Activated naive CD8-positive, alpha-beta T cell treated with anti-CD3 and anti-CD28 coated beads, Interleukin-2, amount 50 U/mL, for 24 hours (primary cell): ENCODE data around the gene TMEM115.

Experiments
- ATAC-seq: fragments of 150-1000 bp; cut with Tn5 transposase; one replicate; pipeline ENCODE4 v1.10.0; 2021
- DNase-seq: peaks from one replicate; pipeline ENCODE4 v3.0.0; 2021
- H3K27ac Mint-ChIP-seq: one replicate; pipeline ENCODE4 v1.8.0; 2021; ENCODE audit warnings: mild to moderate bottlenecking, mixed read lengths
- H3K27me3 Mint-ChIP-seq: one replicate; pipeline ENCODE4 v1.8.0; 2021; ENCODE audit warnings: mixed read lengths
- H3K36me3 Mint-ChIP-seq: one replicate; pipeline ENCODE4 v1.8.0; 2021; ENCODE audit warnings: low read depth, mixed read lengths
- H3K4me1 Mint-ChIP-seq: one replicate; pipeline ENCODE4 v1.8.0; 2021; ENCODE audit warnings: mixed read lengths
- H3K4me3 Mint-ChIP-seq: one replicate; pipeline ENCODE4 v1.8.0; 2021; ENCODE audit warnings: mild to moderate bottlenecking, moderate library complexity, mixed read lengths
- H3K9me3 Mint-ChIP-seq: one replicate; pipeline ENCODE4 v1.8.0; 2021; ENCODE audit warnings: mixed read lengths

The TMEM115 gene

DNA sequence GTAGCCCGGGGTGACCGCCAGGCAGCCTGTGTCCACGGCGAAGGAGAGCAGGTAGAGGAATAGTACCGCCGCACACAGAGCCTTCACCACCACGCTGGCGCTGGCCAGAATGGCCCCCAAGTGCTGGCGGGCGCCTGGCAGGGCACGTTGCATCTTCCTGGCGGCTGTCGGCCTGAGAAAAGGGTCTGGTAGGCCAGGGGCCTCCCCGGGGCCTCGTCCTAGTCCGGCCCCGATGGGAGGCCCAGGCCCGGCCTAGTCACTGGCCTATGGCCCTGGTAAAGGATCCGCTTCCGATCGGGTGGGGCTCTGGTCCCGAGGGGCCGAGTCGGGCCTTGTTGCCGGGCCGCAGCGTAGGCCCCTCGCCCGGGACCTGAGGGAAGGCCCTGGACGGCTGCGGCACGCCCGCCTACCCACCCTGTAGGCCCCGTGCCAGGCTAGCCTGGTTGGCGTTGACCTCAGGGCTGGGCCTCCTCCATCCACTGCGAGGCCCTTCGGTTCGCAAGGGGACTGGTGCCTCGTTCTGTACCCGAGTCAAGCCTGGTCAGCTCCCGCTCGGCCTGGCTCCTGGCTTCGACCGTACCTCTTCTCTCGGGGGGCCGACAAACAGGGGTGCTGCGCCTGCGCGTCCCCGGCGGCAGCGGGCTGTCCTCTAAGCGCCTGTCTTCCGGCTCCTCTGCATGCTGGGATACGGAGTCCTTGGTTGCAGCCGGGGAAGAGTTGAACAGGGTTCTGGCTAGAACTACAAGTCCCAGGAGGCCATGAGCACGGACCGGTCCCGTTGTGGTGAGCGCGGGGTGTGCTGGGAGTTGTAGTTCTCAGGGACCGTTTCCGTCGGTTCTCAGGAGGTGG is at the start of gene TMEM115:
TMEM115 (minus strand) TSS at position 611 of the 849 bp plus-strand sequence; CDS start at position 153, 458 bp downstream.
- H3K27ac Mint-ChIP-seq = peak within 1 kb of the TSS; percentile 91
- H3K9me3 Mint-ChIP-seq = no peaks in the 10 kb centered on the region
- ATAC-seq (peak; percentile 100), DNase-seq (peak; percentile 93)
- H3K36me3 Mint-ChIP-seq = peaks cover 12% of the 10 kb centered on the region
- no peaks in the 10 kb centered on the region for H3K27me3 Mint-ChIP-seq
- peaks cover 40% of the 10 kb centered on the region for H3K4me1 Mint-ChIP-seq
- H3K4me3 Mint-ChIP-seq = peak within 1 kb of the TSS; percentile 95

DNA sequence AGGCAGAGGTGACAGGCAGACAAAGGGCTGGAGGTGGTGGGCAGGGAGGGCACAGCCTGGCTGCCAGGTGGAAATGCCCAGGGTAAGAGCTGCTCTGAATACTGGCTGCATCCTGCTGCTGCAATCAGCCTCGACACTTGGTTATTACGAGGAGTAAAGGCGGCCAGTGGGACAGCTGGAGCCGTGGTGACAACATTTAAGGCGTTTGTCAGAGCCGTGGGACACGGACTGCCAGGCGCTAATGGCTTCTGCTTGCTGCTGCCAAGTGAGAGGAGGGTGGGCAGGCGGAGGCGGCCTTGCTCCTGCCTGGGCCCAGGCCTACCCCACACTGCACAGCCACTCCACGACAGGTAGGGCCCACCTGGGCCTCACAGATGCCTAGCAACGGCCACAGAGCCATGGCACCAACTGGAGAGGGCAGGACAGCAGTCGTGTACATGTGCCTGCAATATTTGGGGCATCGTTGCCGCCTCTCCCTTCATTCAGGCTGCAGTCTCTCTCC is 49.2 kb upstream of the TMEM115 start:
- ATAC-seq = no peak
- Mint-ChIP-seq H3K27ac (no peak overlapping the region), H3K27me3 (peaks cover 2% of the 10 kb centered on the region), H3K4me3 (no peak overlapping the region), H3K4me1 (peaks cover 10% of the 10 kb centered on the region), H3K36me3 (no peaks in the 10 kb centered on the region), H3K9me3 (no peaks in the 10 kb centered on the region)
- DNase-seq = no peak

- H3K4me3 Mint-ChIP-seq = no peak overlapping the region
- H3K27ac Mint-ChIP-seq = no peak overlapping the region
- H3K36me3 Mint-ChIP-seq = no peaks in the 10 kb centered on the region
- DNase-seq (no peak), ATAC-seq (no peak)
- peaks cover 2% of the 10 kb centered on the region for H3K27me3 Mint-ChIP-seq
- peaks cover 10% of the 10 kb centered on the region for H3K4me1 Mint-ChIP-seq
- no peaks in the 10 kb centered on the region for H3K9me3 Mint-ChIP-seq
Observed at GRCh38 chr3:50406487-50406886, 47.2 kb upstream of the TMEM115 start.

- Mint-ChIP-seq H3K4me3 (no peak overlapping the region), H3K36me3 (no peaks in the 10 kb centered on the region), H3K9me3 (no peaks in the 10 kb centered on the region), H3K27me3 (peaks cover 2% of the 10 kb centered on the region), H3K27ac (no peak overlapping the region), H3K4me1 (no peaks in the 10 kb centered on the region)
- ATAC-seq = no peak
- peak; percentile 20 for DNase-seq
Observed at GRCh38 chr3:50405249-50405648, 45.9 kb upstream of the TMEM115 start.

DNA sequence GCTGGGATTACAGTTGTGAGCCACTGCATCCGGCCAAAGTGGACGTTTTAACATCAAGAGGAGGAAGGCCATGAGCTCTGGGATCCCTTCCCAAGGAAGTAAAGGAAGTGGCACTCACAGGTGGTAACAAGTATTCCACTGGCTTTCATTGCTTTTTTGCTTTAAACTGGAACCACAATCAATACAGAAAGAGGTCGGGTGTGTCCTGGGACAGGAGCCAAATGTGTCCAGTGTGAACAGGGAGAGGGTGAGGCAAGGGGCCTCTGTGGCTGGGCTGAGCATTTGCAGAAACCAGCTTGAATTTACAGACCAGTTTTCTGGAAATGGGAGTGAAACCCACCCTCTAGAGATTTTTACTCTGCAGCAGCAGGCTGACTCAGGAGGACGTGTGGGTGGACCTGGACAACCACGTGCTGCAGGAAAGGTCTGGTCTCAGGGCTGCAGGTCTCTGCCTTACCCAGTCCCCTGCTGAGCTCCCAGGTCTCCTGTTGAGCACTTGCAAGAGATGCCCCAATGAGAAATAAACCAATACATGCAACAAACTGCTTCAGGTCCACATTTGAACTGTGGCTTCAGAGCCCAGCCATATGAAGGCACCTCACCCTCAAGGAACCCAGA is 42.8 kb upstream of the TMEM115 start:
- ATAC-seq (no peak), DNase-seq (no peak)
- no peak overlapping the region for H3K4me3 Mint-ChIP-seq
- no peaks in the 10 kb centered on the region for H3K4me1 Mint-ChIP-seq
- H3K27me3 Mint-ChIP-seq = peaks cover 2% of the 10 kb centered on the region
- H3K9me3 Mint-ChIP-seq = no peaks in the 10 kb centered on the region
- H3K27ac Mint-ChIP-seq = no peak overlapping the region
- no peaks in the 10 kb centered on the region for H3K36me3 Mint-ChIP-seq

DNA sequence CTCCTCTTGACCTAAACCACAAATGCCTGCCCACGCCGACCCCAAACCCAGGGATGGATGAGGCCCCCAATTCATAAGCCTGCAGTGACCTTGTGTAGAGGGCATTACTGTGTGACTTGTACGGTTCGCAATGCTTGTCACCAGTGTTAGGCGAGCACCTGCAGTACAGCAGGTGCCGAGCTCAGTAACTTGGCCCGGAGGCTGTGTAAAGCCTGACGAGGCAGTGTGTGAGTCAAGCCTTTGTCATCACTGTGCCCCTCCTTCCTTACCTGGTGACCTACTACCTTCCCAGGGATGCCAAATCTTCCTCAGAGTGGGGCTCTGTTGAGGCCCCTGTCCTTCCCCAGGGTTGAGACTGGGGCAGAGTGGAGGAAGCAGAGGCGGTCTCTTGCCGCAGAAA is 37.2 kb upstream of the TMEM115 start:
- ATAC-seq (no peak), DNase-seq (no peak)
- Mint-ChIP-seq H3K4me3 (no peak overlapping the region), H3K27me3 (no peaks in the 10 kb centered on the region), H3K4me1 (peaks cover 5% of the 10 kb centered on the region), H3K27ac (no peak overlapping the region), H3K36me3 (no peaks in the 10 kb centered on the region), H3K9me3 (no peaks in the 10 kb centered on the region)

- Mint-ChIP-seq H3K9me3 (no peaks in the 10 kb centered on the region), H3K27me3 (no peaks in the 10 kb centered on the region), H3K36me3 (no peaks in the 10 kb centered on the region), H3K4me1 (peaks cover 5% of the 10 kb centered on the region), H3K27ac (no peak overlapping the region), H3K4me3 (no peak overlapping the region)
- DNase-seq (no peak), ATAC-seq (no peak)
Observed at GRCh38 chr3:50395070-50395860, 35.9 kb upstream of the TMEM115 start.

GRCh38 chr3:50393061-50393460 is 33.7 kb upstream of the TMEM115 start:
- no peaks in the 10 kb centered on the region for H3K9me3 Mint-ChIP-seq
- ATAC-seq (no peak), DNase-seq (no peak)
- no peak overlapping the region for H3K4me3 Mint-ChIP-seq
- H3K27ac Mint-ChIP-seq = no peak overlapping the region
- no peaks in the 10 kb centered on the region for H3K36me3 Mint-ChIP-seq
- peaks cover 5% of the 10 kb centered on the region for H3K4me1 Mint-ChIP-seq
- no peaks in the 10 kb centered on the region for H3K27me3 Mint-ChIP-seq

DNA sequence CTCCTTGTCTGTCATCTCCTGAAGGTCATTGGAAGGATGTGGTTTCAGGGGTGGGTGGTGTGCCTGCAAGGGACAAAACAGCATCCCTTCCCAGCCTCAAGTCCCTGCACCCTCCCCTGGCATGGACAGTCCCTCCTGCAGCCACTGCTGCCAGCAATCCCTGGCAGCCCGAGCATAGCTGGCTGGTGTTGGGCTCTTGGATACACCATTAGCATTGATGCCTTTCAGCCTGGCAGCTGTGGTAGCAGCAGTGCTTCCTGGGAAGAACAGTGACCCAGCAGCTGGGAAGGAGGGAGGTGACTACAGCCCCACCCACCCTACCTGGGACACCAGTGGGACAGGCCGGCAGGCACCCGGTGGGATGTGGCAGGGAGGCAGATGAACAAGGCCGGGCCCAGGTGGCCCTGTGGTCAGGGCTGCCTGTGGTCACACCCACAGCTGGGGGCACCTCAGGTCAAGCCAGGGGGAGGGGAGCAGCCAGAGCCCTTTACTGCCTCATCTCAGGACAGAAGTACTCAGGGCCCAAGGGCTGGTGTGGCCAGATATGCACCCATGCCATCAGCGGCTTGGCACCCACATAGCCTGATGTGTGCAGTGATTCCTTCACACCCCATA is 32.9 kb upstream of the TMEM115 start:
- no peaks in the 10 kb centered on the region for H3K36me3 Mint-ChIP-seq
- H3K27ac Mint-ChIP-seq = no peak overlapping the region
- DNase-seq (no peak), ATAC-seq (no peak)
- H3K27me3 Mint-ChIP-seq = no peaks in the 10 kb centered on the region
- H3K4me3 Mint-ChIP-seq = no peak overlapping the region
- H3K4me1 Mint-ChIP-seq = peaks cover 5% of the 10 kb centered on the region
- H3K9me3 Mint-ChIP-seq = no peaks in the 10 kb centered on the region

GRCh38 chr3:50390508-50391224 is 31.3 kb upstream of the TMEM115 start:
- H3K27me3 Mint-ChIP-seq = no peaks in the 10 kb centered on the region
- no peaks in the 10 kb centered on the region for H3K9me3 Mint-ChIP-seq
- H3K4me1 Mint-ChIP-seq = peaks cover 5% of the 10 kb centered on the region
- DNase-seq = no peak
- H3K4me3 Mint-ChIP-seq = no peak overlapping the region
- no peak for ATAC-seq
- no peak overlapping the region for H3K27ac Mint-ChIP-seq
- H3K36me3 Mint-ChIP-seq = no peaks in the 10 kb centered on the region

DNA sequence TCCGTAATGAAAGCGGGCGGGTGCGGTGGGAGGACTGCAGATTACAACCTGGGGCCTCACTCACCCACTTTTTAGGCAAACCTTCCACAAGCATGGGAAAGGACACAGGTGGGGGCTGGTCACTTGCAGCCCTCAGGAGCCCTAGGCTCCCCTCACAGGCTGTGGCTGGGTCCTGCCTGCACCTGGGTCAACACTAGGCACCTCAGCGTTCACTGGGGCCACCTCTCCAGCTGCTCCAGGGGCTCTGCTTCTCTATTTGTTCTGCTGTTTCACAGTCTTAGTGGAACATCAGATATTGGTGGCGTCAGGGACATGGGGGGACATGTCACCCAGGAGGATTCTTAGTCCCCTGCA is 30.1 kb upstream of the TMEM115 start:
- H3K27ac Mint-ChIP-seq = no peak overlapping the region
- H3K36me3 Mint-ChIP-seq = no peaks in the 10 kb centered on the region
- no peaks in the 10 kb centered on the region for H3K27me3 Mint-ChIP-seq
- H3K9me3 Mint-ChIP-seq = no peaks in the 10 kb centered on the region
- no peak overlapping the region for H3K4me3 Mint-ChIP-seq
- DNase-seq (no peak), ATAC-seq (no peak)
- H3K4me1 Mint-ChIP-seq = peaks cover 5% of the 10 kb centered on the region

- Mint-ChIP-seq H3K4me1 (peaks cover 5% of the 10 kb centered on the region), H3K4me3 (no peak overlapping the region), H3K9me3 (no peaks in the 10 kb centered on the region), H3K27ac (no peak overlapping the region), H3K27me3 (no peaks in the 10 kb centered on the region), H3K36me3 (no peaks in the 10 kb centered on the region)
- ATAC-seq = no peak
- no peak for DNase-seq
Observed at GRCh38 chr3:50388720-50389413, 29.5 kb upstream of the TMEM115 start.

DNA sequence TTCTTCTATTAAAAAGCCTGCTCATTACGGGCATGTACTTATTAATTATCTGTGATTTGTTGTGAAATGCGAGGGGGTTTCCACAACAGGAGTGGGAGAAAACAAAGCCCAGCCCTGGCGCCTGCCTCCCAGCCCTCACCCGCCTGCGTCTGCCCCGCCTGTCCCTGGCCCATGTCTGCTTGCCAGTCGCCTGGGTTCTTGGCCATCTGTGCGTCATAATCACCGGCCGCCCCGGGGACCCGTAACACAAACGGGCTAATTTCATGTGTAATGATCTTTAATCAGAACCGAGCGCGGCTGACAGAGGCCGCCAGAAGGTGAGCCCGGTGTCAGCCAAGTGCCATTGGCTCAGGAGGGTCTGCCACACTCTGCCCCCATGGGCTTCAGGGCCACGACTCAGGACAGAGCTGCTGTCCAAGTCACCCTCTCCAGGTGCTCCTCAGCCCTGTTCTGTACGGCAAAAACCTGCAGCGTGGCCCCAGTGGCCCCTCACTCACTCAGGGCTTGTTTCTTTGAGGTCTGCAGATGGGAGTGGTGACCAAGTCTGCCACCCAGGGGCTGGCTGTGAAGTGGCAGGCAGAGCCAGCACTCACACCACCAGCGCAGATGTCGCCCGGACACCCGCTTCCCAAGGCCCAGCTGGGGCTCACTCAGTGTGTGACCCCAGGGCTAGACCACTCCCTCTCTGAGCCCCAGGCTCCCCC is 28.8 kb upstream of the TMEM115 start:
- Mint-ChIP-seq H3K27me3 (no peaks in the 10 kb centered on the region), H3K4me3 (no peak overlapping the region), H3K9me3 (no peaks in the 10 kb centered on the region), H3K4me1 (peaks cover 5% of the 10 kb centered on the region), H3K27ac (no peak overlapping the region), H3K36me3 (no peaks in the 10 kb centered on the region)
- peak; percentile 12 for ATAC-seq
- DNase-seq = no peak
